Lower leg skin (tissue), 4 donors: Measurements from ENCODE around the gene SNX14. TPM values are rescaled to one million over a fixed set of nuclear protein-coding genes. Genes with fewer than 3 reads are reported as not detected.

ENCODE experiments used
- DNase-seq, 2 donors: peaks; one replicate each; pipeline ENCODE4 v3.0.0-alpha.2; 2019; ENCODE audit warnings: low spot score in 2 of 2
- H3K4me3 ChIP-seq: fragments of 200-600 bp; sonication (generic); 2 replicates; pipeline ENCODE4 v1.5.1; 2017; ENCODE audit warnings: mild to moderate bottlenecking, low read depth; ENCODE audit not compliant: poor library complexity, severe bottlenecking
- CTCF ChIP-seq, 3 donors: fragments of 450-650 bp; IDR thresholded peaks; one replicate each; pipeline ENCODE4 v1.5.1; 2016; ENCODE audit warnings: antibody characterized with exemption in 3 of 3, mild to moderate bottlenecking in 3 of 3, moderate library complexity in 2 of 3
- POLR2A ChIP-seq, 2 donors: fragments of 450-650 bp; IDR thresholded peaks; one replicate each; pipeline ENCODE4 v1.6.1; 2016 to 2017; ENCODE audit warnings: antibody characterized with exemption in 2 of 2, mild to moderate bottlenecking in 1 of 2, moderate library complexity in 1 of 2
- WGBS, 2 donors: methylation state at CpG; one replicate each; pipeline ENCODE4 v1.1.5; 2018; 5-methylcytosine and 5-hydroxymethylcytosine counted together
- intact Hi-C: fragments of 100-400 bp; cut with DNase I; formaldehyde crosslinking; loops from one replicate; pipeline ENCODE4 v1.15.0; 2023; ENCODE audit warnings: low total_unique reads
- total RNA-seq, 4 donors: library from RNA; depleted of rRNA; stranded (reverse); fragments of >200 nt; gene quantifications; one replicate each; pipeline ENCODE4 v1.1.0, GENCODE V29; 2016

Gene SNX14
- total RNA-seq, 4 donors from 2014 or later = 38.3 to 75.3 (median 56.6) TPM

GRCh38 chr6:85493389-85493788 is 100.3 kb downstream of the SNX14 start:
- 90 to 91% methylated on average over 1 of the region's 1 CpG for WGBS, 2 donors
- H3K4me3 ChIP-seq = no peak overlapping the region
- DNase-seq = no peak
- no peak for TF ChIP-seq CTCF (IDR thresholded peaks at IDR 0.05)
- TF ChIP-seq POLR2A (IDR thresholded peaks at IDR 0.05) = no peak
- intact Hi-C loops = no loop called here

GRCh38 chr6:85490516-85491248 is 103.0 kb downstream of the SNX14 start:
- WGBS, 2 donors = 70 to 82% methylated on average over 6 of the region's 6 CpGs
- H3K4me3 ChIP-seq = no peak overlapping the region
- intact Hi-C loops = no loop called here
- TF ChIP-seq POLR2A (IDR thresholded peaks at IDR 0.05) (no peak), CTCF (IDR thresholded peaks at IDR 0.05) (no peak)
- no peak for DNase-seq

- no peak overlapping the region for H3K4me3 ChIP-seq
- DNase-seq = no peak
- TF ChIP-seq CTCF (IDR thresholded peaks at IDR 0.05) (no peak), POLR2A (IDR thresholded peaks at IDR 0.05) (no peak)
- intact Hi-C loops = loop anchor here (5.0 kb wide), 1 partner anchor 128 kb away; no protein-coding TSS in a partner anchor
- 87 to 88% methylated on average over 5 of the region's 5 CpGs for WGBS, 2 donors
Measured at GRCh38 chr6:85484948-85485347, 108.7 kb downstream of the SNX14 start.

GRCh38 chr6:85483846-85484245 is 109.8 kb downstream of the SNX14 start:
- no peak for DNase-seq
- H3K4me3 ChIP-seq = no peak overlapping the region
- TF ChIP-seq CTCF (IDR thresholded peaks at IDR 0.05) = no peak
- no peak for TF ChIP-seq POLR2A (IDR thresholded peaks at IDR 0.05)
- intact Hi-C loops = loop anchor here (5.0 kb wide), 1 partner anchor 127 kb away; no protein-coding TSS in a partner anchor
- WGBS, 2 donors = 65 to 74% methylated on average over 4 of the region's 4 CpGs

GRCh38 chr6:85482905-85483700 is 110.6 kb downstream of the SNX14 start:
- TF ChIP-seq POLR2A (IDR thresholded peaks at IDR 0.05) (no peak), CTCF (IDR thresholded peaks at IDR 0.05) (peak in 1 of 3 donors; percentile 96)
- DNase-seq = peak; percentile 78 to 97
- H3K4me3 ChIP-seq = no peak overlapping the region
- WGBS, 2 donors = 21 to 26% methylated on average over 10 of the region's 10 CpGs
- intact Hi-C loops = loop anchor here (5.0 kb wide), 1 partner anchor 126 kb away; no protein-coding TSS in a partner anchor
